GM18517 (cell line): ENCODE data around the gene TBCB.
"Not testable (repeated sequence)": the region's sequence is repeated elsewhere in the genome, so short reads cannot be mapped to it uniquely, and the experiment has no call there.

Experiments
- ATAC-seq: cut with Tn5 transposase; IDR thresholded peaks from one replicate; pipeline ENCODE4 v1.9.1; 2021; ENCODE audit warnings: mild to moderate bottlenecking, moderate library complexity; ENCODE audit not compliant: unreplicated experiment

The TBCB gene, protein sequence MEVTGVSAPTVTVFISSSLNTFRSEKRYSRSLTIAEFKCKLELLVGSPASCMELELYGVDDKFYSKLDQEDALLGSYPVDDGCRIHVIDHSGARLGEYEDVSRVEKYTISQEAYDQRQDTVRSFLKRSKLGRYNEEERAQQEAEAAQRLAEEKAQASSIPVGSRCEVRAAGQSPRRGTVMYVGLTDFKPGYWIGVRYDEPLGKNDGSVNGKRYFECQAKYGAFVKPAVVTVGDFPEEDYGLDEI

DNA sequence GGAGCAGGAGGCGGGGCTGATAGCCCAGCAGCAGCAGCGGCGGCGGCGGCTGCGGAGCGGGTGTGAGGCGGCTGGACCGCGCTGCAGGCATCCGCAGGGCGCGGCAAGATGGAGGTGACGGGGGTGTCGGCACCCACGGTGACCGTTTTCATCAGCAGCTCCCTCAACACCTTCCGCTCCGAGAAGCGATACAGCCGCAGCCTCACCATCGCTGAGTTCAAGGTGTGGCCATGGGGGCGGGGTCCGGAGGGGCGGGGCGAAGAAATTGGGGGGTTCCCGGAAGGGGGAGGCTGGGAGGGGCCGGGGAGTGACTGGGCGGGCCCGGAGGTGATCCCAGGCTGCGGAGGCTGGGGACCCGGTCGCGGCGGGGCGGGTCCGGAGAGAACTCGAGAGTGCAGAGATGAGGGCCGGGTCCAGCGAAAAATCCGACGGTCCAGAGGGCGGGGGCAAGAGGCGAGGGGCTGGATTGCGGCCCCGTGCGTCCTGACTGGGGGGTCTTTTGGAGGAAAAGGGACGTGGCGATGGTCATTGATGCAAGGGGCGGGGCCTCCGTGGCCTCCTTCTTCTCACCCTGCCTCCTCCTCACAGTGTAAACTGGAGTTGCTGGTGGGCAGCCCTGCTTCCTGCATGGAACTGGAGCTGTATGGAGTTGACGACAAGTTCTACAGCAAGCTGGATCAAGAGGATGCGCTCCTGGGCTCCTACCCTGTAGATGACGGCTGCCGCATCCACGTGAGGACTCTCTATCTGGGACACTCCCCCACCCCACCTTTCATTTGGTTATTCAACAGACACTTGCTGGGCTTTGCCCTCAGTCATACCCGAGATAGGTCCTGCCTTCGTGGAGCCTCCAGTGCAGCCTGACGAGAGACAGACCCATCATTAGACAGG, at the start of gene TBCB:
Gene TBCB (plus strand): TSS at position 16 of the 891 bp plus-strand sequence. CDS start 93 bp downstream, at position 109.
- ATAC-seq = no peak

DNA sequence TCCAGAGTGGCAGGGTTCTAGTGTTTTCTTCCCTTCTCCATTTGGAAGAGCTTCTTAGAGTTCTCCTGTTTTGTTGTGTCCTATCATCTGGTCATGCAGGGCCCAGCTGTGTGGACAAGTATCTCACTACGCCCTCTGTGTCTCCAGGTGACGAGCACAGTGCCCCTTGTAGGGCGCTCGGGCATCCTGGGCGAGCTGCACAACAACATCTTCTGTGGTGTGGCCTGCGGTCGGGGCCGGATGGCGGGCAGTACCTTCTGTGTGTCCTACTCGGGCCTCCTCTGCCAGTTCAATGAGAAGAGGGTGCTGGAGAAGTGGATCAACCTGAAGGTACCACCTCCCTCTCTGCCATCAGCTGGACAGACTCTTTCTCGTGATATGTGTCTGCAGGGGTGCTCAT, 47.6 kb upstream of the TBCB start:
- no peak for ATAC-seq

DNA sequence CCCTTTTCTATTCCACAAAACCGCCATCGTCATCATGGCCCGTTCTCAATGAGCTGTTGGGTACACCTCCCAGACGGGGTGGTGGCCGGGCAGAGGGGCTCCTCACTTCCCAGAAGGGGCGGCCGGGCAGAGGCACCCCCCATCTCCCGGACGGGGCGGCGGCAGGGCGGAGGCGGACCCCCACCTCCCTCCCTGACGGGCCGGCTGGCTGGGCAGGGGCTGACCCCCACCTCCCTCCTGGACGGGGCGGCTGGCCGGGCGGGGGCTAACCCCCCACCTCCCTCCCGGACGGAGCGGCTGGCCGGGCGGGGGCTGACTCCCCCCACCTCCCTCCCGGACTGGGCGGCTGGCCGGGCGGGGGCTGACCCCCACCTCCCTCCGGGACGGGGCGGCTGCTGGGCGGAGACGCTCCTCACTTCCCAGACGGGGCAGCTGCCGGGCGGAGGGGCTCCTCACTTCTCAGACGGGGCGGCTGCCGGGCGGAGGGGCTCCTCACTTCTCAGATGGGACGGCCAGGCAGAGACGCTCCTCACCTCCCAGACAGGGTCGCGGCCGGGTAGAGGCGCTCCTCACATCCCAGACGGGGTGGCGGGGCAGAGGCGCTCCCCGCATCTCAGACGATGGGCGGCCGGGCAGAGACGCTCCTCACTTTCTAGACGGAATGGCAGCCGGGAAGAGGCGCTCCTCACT, 46.3 kb upstream of the TBCB start:
- not testable (repeated sequence) for ATAC-seq

DNA sequence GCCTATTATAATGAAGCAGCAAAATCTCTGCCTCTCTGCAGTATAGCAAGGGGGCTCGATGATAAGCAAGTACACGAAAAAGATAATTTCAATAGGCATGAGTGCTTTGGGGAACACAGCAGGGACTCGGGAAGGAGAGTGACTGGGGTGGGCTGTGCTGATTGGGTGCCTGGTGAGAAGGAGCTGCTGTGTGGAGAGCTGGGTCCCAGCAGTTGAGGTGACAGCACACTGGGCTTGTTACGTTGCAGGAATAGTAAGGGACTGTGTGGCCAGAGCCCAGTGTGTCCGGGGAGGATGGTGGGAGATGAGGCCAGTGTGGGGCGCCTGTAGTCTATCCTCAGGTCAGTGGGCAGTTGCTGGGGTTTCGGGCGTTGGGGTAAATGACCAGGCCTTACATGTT, 43.2 kb upstream of the TBCB start:
- no peak for ATAC-seq

DNA sequence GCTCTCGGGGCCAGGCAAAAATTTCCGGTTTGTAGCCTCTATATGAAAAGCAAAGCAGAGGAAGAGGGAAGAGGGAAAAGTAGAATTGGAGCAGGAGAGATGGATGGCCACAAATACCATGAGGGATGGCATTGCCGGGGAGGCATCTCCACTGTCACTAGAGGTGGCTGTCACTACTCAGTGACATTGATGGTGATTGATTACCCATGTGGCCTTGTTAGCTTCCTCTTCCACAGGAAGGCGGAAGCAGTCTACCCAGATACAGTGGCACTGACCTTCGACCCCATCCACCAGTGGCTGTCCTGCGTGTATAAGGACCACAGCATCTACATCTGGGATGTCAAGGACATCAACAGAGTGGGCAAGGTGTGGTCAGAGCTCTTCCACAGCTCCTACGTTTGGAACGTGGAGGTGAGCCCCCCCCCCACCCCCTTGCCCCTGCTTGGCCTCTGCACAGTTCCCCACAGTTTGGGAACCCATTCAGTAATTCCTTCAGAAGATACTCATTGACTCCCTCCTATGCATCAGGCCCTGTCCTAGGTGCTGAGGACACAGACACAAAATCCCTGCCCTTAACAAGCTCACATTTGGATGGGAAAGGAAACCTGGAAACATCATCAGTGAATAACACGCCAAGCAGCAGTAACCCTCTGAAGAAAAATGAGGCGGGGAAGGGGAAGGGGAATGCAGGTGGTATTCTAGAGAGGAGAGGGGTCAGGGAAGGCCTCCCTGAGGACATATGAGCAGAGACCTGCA, 42.0 kb upstream of the TBCB start:
- no peak for ATAC-seq

DNA sequence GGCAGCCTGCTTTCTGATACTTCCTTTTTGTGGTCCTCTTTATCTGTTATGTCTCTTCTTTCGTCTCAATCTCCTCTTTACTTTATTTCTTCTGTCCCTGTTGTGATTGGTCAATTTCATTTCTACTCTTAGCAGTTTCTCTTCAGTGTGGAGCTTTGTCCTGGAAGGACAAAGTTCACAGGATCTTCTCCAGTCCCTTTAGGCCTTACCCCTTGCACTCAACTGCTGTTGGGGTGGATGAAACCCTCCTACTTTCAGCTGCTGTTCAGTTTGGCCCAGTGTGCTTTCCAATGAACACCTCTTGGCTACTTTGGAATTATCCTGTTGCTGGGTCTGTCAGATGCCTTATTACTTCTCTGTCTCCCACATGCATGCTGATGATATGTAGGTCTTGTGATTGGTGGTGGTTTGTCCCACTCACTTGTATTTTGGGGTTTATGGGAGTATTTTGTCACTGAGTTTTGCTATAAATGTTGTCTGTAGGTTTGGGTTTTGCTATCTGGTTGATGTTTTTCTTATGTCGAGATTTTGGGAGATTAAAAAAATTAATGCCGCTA, 35.8 kb upstream of the TBCB start:
- no peak for ATAC-seq

DNA sequence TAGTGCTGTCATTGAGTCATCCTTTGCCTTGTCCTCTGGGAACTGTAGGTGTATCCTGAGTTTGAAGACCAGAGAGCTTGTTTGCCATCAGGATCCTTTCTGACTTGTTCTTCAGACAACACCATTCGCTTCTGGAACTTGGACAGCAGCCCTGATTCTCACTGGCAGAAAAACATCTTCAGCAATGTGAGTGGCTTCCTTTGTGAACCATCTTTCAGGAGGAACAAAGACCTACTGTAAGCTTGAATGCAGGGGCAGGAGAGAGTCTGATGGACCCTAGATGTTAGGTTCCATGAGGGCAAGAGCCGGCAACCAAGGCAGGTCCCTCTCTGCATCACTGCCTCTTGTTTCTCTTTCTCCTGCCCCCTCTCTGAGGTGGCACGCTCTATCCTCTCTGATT, 33.9 kb upstream of the TBCB start:
- no peak for ATAC-seq

DNA sequence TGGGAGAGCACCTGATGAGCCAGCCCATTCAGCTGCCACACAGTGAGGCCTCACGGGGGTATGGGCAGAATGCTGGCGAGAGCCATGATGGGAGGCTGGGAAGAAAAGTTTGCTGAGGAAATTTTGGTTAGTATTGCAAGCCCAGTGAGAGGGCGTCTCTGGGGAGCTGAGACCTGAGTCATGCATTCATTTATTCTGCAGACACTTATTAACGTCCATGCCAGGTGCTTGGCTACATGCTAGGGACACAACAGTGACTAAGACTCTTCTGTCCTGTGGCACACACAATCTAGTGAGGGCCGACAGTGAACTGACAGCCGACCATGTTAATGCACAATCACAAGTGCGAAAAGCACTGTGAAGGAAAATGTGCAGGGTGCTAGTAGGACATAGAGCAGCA, 33.4 kb upstream of the TBCB start:
- ATAC-seq = no peak

DNA sequence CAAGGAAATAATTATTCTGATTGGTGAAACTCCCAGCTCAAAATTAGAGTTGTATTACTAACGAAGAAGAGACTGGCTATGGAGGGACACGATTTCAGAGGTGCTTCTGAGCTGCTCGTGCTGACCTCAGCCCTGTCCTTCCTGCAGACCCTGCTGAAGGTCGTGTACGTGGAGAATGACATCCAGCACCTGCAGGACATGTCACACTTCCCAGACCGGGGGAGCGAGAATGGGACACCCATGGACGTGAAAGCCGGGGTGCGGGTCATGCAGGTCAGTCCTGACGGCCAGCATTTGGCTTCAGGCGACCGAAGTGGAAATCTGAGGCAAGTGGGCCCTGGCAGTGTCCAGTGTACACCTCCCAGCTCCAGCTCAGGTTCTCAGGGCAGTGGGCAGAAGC, 32.4 kb upstream of the TBCB start:
- no peak for ATAC-seq

DNA sequence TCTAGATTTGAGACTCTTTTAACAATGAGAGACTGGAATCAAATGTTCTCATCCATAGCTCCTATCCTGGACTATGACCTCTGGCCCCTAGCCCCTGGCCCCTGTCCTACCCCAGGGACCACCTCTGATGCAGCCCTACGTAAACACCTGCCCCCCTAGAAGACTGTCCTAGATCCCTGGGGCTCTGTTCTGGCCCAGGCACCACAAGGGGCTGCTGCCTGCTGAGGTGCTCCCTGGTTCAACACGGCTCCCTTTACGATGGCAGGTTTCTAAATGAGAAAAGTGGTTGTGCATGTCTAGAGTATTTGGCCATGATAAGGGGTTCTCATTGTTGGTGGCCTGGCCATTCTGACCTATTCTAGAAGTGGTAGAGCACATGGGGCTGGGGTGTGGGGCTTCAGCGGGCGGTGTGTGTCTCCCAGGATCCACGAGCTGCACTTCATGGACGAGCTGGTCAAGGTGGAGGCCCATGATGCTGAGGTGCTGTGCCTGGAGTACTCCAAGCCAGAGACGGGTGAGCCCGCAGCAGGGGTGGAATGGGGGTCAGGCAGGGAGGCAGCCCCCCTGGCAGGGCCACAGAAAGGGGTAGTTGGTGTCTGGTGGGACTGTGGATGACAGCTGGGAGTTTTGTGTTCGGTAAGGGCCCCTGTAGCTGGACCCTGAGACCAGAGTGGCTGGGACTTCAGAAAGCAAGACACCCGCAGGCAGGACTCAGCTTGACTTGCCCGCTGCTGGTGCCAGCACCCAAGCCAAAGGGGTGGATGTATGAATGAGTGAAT, 30.8 kb upstream of the TBCB start:
- ATAC-seq = no peak

DNA sequence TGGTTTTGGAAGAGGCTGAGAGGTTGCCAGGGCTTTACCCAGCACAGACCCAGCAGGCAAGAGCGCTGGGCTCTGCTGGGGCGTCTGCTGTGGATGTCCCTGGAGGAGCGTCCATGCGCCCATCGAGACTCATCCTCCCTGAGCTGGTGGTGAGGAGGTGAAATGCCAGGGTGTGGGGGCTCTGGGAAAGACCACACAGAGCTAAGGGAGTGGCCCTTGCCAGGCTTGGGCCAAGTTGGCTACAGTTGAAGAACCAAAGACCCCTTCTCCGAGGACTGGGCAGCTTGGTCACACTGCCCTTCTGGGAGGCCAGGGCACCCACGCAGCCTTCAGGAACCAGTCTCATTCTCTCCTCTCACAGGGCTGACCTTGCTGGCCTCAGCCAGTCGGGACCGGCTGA, 28.9 kb upstream of the TBCB start:
- ATAC-seq = no peak

DNA sequence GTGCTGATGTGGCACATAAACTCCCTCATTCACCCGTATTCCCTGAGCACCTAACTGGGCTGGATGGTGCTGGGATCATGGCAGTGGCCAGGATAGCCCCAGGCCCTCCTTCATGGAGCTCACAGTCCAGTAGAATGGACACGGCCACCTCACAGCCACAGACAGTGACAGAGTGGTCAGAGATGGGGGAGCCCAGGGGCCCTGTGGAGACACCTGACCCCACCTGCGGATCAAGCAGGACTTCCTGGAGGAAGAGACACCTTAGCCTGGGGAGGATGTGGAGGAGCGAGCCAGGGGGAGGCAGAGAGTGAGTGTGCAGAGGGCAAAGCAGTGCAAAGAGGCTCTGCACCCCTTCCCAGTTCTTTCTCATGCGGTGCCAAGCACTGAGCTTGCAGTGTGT, 25.4 kb upstream of the TBCB start:
- ATAC-seq = no peak

DNA sequence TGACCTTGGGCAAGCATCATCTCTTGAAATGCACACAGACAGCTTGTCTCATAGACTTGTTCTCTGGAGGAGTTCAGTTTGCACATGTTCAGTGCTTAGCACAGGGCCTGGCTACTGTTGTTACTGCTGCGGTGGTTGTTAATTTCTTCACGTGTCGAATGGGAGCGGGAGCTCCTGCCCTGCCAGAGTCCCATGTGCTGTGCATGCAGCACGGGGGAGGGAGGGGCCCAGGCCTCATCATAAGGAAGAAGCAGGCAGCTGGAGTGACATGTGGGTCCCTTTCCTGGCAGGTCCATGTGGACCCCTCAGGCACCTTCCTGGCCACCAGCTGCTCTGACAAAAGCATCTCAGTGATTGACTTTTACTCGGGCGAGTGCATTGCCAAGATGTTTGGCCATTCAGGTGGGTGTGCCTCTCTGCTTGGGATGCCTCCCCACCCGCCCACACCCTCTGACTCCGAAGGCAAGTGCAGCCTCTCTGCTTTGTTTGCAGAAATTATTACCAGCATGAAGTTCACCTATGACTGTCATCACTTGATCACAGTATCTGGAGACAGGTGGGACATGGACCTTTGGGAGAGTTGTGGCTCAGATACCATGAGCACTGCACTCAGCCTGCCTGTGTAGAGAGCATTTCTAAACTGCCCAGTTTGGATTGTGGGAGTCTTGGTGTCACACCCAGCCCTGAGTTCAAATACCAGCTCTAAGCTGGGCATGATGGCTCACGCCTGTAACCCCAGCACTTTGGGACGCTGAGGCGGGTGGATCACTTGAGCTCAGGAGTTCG, 24.2 kb upstream of the TBCB start:
- no peak for ATAC-seq

DNA sequence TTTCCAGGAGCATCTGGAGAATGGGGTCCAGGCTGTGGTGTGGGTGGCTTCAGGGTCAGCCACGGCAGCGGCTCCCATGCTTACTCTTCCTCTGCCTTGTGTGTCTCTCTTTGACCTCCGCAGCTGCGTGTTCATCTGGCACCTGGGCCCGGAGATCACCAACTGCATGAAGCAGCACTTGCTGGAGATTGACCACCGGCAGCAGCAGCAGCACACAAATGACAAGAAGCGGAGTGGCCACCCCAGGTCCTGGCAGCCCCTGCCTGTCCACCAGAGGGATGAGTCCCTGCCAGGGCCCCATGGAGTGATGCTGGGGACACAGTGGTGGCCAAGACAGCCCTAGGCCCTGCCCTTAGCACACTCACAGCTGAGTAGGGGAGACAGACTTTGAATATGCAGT, 22.7 kb upstream of the TBCB start:
- no peak for ATAC-seq

DNA sequence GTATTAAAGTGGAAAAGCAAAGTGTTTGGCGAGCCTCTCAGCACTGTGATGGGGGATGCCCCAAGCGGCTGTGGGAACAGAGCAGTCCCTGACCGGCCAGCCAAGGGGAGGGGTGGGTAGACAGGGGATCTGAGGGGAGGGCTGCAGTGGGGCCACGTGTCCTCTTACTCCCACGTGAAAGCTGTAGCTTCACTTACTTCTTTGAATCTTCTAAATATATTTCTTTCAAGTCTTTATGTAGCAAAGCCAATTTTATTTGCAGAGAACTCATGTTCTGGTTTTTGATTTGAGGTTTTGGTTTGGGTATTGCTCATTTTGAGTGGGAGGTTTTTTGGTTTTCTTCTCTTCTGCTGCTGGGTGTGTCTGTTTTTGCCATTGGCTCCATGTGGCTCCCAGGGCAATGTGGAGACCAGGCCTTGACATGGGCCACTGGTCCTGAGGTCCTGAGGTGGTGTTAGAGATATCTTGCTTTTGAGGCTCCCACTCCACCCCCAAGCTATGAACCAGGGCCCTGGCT, 22.1 kb upstream of the TBCB start:
- no peak for ATAC-seq

DNA sequence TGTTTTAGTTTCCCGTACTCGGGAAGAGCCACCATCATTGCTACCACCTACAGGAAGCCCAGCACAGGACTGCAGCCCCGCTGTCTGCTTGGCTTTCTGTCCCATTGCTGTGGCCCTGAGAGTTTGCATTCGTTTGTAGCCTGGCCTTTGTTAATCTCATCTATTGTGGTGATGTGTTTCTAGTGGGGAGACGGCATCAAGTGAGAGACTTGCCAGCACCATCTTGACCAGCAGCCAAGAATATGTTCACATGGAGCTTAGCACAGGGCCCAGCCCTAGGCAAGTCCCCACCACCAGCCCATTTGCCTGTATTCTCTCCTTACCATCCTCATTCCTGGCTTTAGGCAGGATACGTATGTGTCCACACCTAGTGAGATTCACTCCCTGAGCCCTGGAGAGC, 21.6 kb upstream of the TBCB start:
- no peak for ATAC-seq

DNA sequence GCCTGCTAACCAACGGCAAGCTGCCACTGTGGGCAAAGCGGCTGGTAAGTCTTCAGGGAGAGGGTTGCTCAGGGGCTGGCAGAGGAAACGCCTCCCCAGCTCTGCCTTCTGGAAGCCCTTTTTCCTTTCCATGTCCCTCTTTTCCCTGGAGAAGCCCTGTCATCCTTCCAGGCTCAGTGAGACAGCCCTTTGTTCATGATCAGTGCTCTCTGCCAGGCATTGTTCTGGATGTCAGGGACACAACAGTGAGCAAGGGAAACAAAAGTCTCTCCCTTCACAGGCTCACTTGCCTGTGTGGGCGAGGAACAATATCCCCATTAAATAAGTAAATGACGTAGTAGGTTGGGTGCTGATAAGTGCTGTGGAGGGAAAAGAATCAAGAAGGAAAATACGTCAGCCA, 18.2 kb upstream of the TBCB start:
- no peak for ATAC-seq

DNA sequence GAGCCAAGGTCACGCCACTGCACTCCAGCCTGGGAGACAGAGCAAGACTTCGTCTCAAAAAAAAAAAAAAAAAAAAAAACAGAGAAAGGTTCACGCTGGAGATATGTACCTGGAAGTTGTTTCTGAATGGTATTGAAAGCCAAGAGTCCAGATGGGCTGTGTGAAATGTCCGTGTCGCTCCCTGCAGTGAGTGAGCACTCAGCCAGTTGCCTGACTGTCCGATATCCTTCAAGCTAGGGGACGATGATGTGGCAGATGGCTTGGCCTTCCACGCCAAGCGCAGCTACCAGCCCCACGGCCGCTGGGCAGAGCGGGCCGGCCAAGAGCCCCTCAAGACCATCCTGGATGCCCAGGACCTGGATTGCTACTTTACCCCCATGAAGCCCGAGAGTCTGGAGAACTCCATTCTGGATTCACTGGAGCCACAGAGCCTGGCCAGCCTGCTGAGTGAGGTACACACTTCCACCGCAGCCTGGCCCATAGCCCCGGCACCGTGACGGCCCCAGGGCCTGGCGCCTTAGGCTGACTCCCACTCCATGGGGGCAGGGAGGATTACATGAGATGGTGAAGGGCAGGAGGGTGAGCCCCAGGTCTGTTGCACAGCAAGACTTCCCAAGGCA, 16.0 kb upstream of the TBCB start:
- ATAC-seq = no peak

DNA sequence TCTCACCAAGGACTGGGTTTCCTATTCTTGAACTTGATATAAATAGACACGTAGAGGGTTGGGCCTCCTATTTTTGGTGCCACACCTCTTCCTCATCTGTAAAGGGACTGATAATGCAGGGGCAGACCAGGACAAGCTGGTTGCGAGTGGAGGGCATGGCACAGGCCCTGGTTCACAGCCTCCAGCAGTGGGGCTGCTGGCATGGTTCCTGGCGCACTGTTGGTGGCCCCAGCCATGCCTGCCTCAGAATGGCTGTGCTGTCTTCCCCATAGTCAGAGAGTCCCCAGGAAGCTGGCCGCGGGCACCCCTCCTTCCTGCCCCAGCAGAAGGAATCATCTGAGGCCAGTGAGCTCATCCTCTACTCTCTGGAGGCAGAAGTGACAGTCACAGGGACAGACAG, 14.8 kb upstream of the TBCB start:
- no peak for ATAC-seq
